ENCODE results near the gene KIAA0825. TPM values are rescaled to one million over a fixed set of nuclear protein-coding genes. Genes with fewer than 3 reads are reported as not detected.

KIAA0825 gene
- total and polyA plus RNA-seq, 4 donors, result 0.54 to 4.3 (median 3.7) TPM; not detected in 1

DNA sequence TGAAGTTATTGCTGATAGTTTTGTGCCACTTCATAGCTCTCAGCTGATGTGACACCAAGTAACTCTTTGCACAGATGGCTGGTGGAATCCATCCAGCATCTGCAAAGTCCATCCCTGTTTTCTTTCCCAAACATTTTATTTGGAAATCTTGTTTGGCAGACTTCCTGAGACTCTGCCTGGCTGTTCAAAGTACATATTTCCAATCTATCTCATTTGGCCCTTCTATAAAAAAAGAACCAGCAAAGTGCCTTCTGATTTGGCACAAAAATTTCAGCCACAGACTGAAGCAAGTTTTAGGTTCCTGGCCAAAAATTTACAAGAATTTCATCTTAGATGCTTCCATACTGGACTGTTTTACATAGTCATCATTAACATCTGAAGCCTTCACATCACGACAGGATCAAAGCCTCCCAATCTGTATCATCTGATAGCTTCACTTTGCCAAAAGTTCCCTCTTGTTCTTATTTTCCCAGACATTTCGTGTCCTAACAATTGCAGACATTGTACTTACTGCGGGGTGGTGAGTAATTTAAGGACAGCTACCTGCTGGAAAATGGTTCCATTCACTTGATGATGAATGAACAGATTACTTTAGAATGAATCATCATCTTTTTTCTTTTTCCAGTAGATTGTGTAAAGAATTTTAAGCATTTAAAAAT is 377.3 kb downstream of the KIAA0825 start:
- Histone ChIP-seq H3K27me3 (ENCODE audit: control insufficient read depth in 1 of 2, insufficient read depth in 2 of 2, low read length in 1 of 2) (no peaks in the 10 kb centered on the region), H3K27ac (ENCODE audit: low read depth in 1 of 2, low read length in 2 of 2) (no peak overlapping the region), H3K4me3 (ENCODE audit: low read length in 2 of 2) (no peak overlapping the region), H3K9me3 (ENCODE audit: control insufficient read depth, low read length) (no peaks in the 10 kb centered on the region), H3K4me1 (ENCODE audit: control insufficient read depth in 1 of 2, insufficient read depth in 2 of 2, low read length in 2 of 2) (no peaks in the 10 kb centered on the region), H3K36me3 (ENCODE audit: control insufficient read depth in 1 of 2, insufficient read depth in 2 of 2, low read length in 1 of 2) (no peaks in the 10 kb centered on the region)
- no peak for ATAC-seq (ENCODE audit: low FRiP score)
- no peak for DNase-seq
- intact Hi-C loops (cut with DNase I), result no loop called here
- WGBS, 2 donors, result 58 to 66% methylated on average over 3 of the region's 3 CpGs

DNA sequence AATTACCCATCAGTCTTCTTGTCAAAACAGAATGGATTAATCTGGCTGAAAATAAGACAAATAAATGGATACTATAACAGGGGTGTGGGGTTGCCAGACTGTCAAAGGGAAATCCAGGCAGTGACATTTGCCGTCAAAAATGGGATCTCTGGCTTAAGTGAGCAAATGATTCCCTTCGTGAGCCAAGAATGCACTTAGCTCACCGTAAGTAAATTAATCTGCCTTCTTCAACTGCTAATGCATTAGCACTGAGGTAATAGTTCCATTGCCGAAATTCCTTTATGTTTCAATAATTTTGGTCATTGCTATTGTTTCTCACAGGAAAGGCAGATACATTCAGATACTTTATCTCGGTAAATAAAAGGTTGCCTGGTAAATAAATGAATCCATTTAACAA is 377.8 kb downstream of the KIAA0825 start:
- H3K4me1 ChIP-seq (ENCODE audit: control insufficient read depth in 1 of 2, insufficient read depth in 2 of 2, low read length in 2 of 2), result no peaks in the 10 kb centered on the region
- WGBS, 2 donors, result 35 to 37% methylated on average over 5 of the region's 5 CpGs
- H3K36me3 ChIP-seq (ENCODE audit: control insufficient read depth in 1 of 2, insufficient read depth in 2 of 2, low read length in 1 of 2), result no peaks in the 10 kb centered on the region
- H3K27ac ChIP-seq (ENCODE audit: low read depth in 1 of 2, low read length in 2 of 2), result no peak overlapping the region
- intact Hi-C loops (cut with DNase I), result no loop called here
- DNase-seq (no peak), ATAC-seq (ENCODE audit: low FRiP score) (no peak)
- H3K4me3 ChIP-seq (ENCODE audit: low read length in 2 of 2), result no peak overlapping the region
- H3K9me3 ChIP-seq (ENCODE audit: control insufficient read depth, low read length), result no peaks in the 10 kb centered on the region
- H3K27me3 ChIP-seq (ENCODE audit: control insufficient read depth in 1 of 2, insufficient read depth in 2 of 2, low read length in 1 of 2), result no peaks in the 10 kb centered on the region

DNA sequence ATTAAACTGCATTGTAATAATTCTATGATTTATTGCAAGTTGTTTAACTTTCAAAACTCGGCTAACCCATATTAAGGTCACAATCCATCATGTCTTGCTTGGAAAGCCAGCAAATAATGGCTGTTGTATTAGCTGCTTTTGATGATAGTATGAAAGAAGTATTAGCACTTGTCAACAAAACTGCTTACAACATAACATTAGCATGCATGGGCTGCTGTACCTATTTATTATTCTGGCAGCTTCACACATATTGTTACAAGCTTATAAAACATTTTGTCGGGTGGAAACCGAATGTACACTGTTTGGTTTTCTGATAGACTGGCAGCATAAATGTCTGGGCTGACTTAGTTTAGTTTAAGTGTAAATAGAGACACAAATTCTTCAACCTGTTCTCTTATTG is 378.3 kb downstream of the KIAA0825 start:
- DNase-seq (no peak), ATAC-seq (ENCODE audit: low FRiP score) (no peak)
- intact Hi-C loops (cut with DNase I), result no loop called here
- H3K27ac ChIP-seq (ENCODE audit: low read depth in 1 of 2, low read length in 2 of 2), result no peak overlapping the region
- no peaks in the 10 kb centered on the region for H3K36me3 ChIP-seq (ENCODE audit: control insufficient read depth in 1 of 2, insufficient read depth in 2 of 2, low read length in 1 of 2)
- no peaks in the 10 kb centered on the region for H3K4me1 ChIP-seq (ENCODE audit: control insufficient read depth in 1 of 2, insufficient read depth in 2 of 2, low read length in 2 of 2)
- WGBS, 2 donors, result 11 to 20% methylated on average over 3 of the region's 3 CpGs
- H3K9me3 ChIP-seq (ENCODE audit: control insufficient read depth, low read length), result no peaks in the 10 kb centered on the region
- H3K4me3 ChIP-seq (ENCODE audit: low read length in 2 of 2), result no peak overlapping the region
- H3K27me3 ChIP-seq (ENCODE audit: control insufficient read depth in 1 of 2, insufficient read depth in 2 of 2, low read length in 1 of 2), result no peaks in the 10 kb centered on the region

DNA sequence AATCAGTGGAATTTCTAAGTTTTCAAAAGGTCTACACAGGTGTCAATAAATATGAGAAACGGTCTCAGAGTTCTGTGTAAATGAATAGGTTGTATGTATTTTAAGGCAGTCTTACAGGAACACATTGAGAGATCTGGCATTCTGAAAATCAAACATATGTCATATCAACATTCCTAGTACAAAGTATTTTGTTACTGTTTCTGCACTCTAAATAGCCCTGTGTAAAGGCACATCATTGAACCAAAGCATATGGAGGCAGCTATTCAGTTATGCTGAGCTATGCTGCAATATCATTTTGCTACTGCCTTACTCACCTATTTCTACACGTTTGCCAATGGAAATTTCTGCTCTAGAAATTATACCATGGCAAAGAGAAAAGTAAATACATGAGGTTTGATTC is 379.1 kb downstream of the KIAA0825 start:
- Histone ChIP-seq H3K36me3 (ENCODE audit: control insufficient read depth in 1 of 2, insufficient read depth in 2 of 2, low read length in 1 of 2) (no peaks in the 10 kb centered on the region), H3K4me3 (ENCODE audit: low read length in 2 of 2) (no peak overlapping the region), H3K4me1 (ENCODE audit: control insufficient read depth in 1 of 2, insufficient read depth in 2 of 2, low read length in 2 of 2) (no peaks in the 10 kb centered on the region), H3K27me3 (ENCODE audit: control insufficient read depth in 1 of 2, insufficient read depth in 2 of 2, low read length in 1 of 2) (no peaks in the 10 kb centered on the region), H3K27ac (ENCODE audit: low read depth in 1 of 2, low read length in 2 of 2) (no peak overlapping the region), H3K9me3 (ENCODE audit: control insufficient read depth, low read length) (peaks cover 3% of the 10 kb centered on the region)
- ATAC-seq (ENCODE audit: low FRiP score), result no peak
- DNase-seq, result no peak
- intact Hi-C loops (cut with DNase I), result no loop called here
- WGBS, 2 donors, result 40 to 47% methylated on average over 2 of the region's 2 CpGs

DNA sequence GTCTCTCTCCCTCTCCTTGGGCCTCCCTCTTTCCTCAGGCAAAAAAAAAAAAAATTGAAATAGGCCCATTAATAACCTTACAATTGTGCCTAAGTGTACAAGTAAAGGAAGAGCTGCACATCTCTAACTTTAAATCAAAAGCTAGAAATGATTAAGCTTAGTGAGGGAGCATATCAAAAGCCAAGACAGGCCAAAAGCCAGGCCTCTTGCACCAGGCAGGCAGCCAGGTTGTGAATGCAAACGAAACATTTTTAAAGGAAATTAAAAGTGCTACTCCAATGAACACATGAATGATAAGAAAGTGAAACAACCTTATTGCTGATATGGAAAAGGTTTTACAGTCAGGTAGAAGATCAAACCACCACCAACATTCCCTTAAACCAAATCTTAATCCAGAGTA is 383.4 kb downstream of the KIAA0825 start:
- Histone ChIP-seq H3K4me3 (ENCODE audit: low read length in 2 of 2) (no peak overlapping the region), H3K27ac (ENCODE audit: low read depth in 1 of 2, low read length in 2 of 2) (no peak overlapping the region), H3K9me3 (ENCODE audit: control insufficient read depth, low read length) (peaks cover 3% of the 10 kb centered on the region), H3K27me3 (ENCODE audit: control insufficient read depth in 1 of 2, insufficient read depth in 2 of 2, low read length in 1 of 2) (no peaks in the 10 kb centered on the region), H3K36me3 (ENCODE audit: control insufficient read depth in 1 of 2, insufficient read depth in 2 of 2, low read length in 1 of 2) (no peaks in the 10 kb centered on the region), H3K4me1 (ENCODE audit: control insufficient read depth in 1 of 2, insufficient read depth in 2 of 2, low read length in 2 of 2) (no peaks in the 10 kb centered on the region)
- ATAC-seq (ENCODE audit: low FRiP score) (no peak), DNase-seq (no peak)
- WGBS, 2 donors, result 41 to 52% methylated on average over 1 of the region's 1 CpG
- intact Hi-C loops (cut with DNase I), result no loop called here

DNA sequence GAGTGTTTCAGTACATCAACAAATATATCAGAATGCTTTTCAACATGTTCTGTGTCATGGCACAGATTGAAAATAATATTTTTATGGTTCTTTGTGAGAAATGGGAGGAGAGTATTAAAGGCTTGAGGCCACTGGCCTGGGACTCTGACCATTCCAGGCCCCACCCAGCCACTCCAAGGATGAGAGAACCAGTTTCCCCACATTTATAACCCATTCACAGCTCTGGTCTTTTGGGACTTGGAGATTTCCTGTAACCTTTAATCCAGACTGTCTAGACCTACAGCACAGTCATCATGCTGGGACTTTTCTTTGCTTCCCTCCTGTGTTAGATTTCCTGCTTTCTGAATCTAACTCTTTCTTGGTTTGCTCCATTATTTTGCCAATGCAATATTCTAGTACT is 389.6 kb downstream of the KIAA0825 start:
- no peak overlapping the region for H3K4me3 ChIP-seq (ENCODE audit: low read length in 2 of 2)
- no peaks in the 10 kb centered on the region for H3K9me3 ChIP-seq (ENCODE audit: control insufficient read depth, low read length)
- ATAC-seq (ENCODE audit: low FRiP score) (no peak), DNase-seq (no peak)
- intact Hi-C loops (cut with DNase I), result no loop called here
- no peaks in the 10 kb centered on the region for H3K27me3 ChIP-seq (ENCODE audit: control insufficient read depth in 1 of 2, insufficient read depth in 2 of 2, low read length in 1 of 2)
- no peaks in the 10 kb centered on the region for H3K36me3 ChIP-seq (ENCODE audit: control insufficient read depth in 1 of 2, insufficient read depth in 2 of 2, low read length in 1 of 2)
- no peaks in the 10 kb centered on the region for H3K4me1 ChIP-seq (ENCODE audit: control insufficient read depth in 1 of 2, insufficient read depth in 2 of 2, low read length in 2 of 2)
- H3K27ac ChIP-seq (ENCODE audit: low read depth in 1 of 2, low read length in 2 of 2), result no peak overlapping the region

DNA sequence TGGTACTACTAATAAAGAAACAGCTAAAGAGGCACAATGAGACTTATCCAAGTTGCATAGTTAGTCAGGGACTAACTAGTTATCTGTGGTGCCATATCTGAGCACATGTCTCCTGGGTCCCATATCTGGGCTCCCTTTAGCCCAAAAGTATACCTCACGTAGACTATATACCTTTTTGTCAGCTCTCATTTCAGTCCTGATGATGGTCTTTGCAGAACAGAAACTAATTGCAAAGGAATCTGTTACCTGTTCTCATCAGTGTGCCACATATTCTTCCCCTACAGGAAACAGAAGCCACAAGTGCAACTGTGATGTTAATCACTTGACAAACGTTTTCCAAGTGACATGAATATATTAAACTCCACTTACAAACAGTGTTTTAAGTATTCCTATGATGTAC is 395.2 kb downstream of the KIAA0825 start:
- Histone ChIP-seq H3K27ac (ENCODE audit: low read depth in 1 of 2, low read length in 2 of 2) (no peak overlapping the region), H3K4me3 (ENCODE audit: low read length in 2 of 2) (no peak overlapping the region), H3K27me3 (ENCODE audit: control insufficient read depth in 1 of 2, insufficient read depth in 2 of 2, low read length in 1 of 2) (no peaks in the 10 kb centered on the region), H3K9me3 (ENCODE audit: control insufficient read depth, low read length) (no peaks in the 10 kb centered on the region), H3K36me3 (ENCODE audit: control insufficient read depth in 1 of 2, insufficient read depth in 2 of 2, low read length in 1 of 2) (no peaks in the 10 kb centered on the region), H3K4me1 (ENCODE audit: control insufficient read depth in 1 of 2, insufficient read depth in 2 of 2, low read length in 2 of 2) (no peaks in the 10 kb centered on the region)
- ATAC-seq (ENCODE audit: low FRiP score) (no peak), DNase-seq (no peak)
- 47 to 54% methylated on average over 2 of the region's 2 CpGs for WGBS, 2 donors
- intact Hi-C loops (cut with DNase I), result no loop called here

DNA sequence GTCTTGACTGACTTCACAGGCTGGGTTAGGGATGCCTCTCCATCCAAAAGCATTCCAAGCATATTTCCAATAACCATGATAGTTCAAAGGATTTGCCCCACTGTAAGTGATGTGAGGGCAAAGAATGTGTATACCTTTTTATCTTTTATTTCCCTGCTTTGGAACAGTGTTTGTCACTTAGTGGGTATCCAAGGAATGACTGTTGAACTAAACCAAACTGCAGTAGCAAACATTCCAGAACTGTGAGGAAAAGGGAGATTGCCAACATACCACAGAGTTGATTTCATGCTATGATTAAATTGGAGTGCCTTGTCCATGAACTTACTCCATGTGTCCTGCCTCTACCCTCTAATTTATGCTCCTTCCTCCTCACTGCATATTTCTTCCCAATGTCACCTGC is 400.0 kb downstream of the KIAA0825 start:
- H3K4me3 ChIP-seq (ENCODE audit: low read length in 2 of 2), result no peak overlapping the region
- H3K27ac ChIP-seq (ENCODE audit: low read depth in 1 of 2, low read length in 2 of 2), result no peak overlapping the region
- intact Hi-C loops (cut with DNase I), result no loop called here
- H3K36me3 ChIP-seq (ENCODE audit: control insufficient read depth in 1 of 2, insufficient read depth in 2 of 2, low read length in 1 of 2), result no peaks in the 10 kb centered on the region
- H3K9me3 ChIP-seq (ENCODE audit: control insufficient read depth, low read length), result peaks cover 2% of the 10 kb centered on the region
- no peaks in the 10 kb centered on the region for H3K4me1 ChIP-seq (ENCODE audit: control insufficient read depth in 1 of 2, insufficient read depth in 2 of 2, low read length in 2 of 2)
- H3K27me3 ChIP-seq (ENCODE audit: control insufficient read depth in 1 of 2, insufficient read depth in 2 of 2, low read length in 1 of 2), result no peaks in the 10 kb centered on the region
- DNase-seq (no peak), ATAC-seq (ENCODE audit: low FRiP score) (no peak)

DNA sequence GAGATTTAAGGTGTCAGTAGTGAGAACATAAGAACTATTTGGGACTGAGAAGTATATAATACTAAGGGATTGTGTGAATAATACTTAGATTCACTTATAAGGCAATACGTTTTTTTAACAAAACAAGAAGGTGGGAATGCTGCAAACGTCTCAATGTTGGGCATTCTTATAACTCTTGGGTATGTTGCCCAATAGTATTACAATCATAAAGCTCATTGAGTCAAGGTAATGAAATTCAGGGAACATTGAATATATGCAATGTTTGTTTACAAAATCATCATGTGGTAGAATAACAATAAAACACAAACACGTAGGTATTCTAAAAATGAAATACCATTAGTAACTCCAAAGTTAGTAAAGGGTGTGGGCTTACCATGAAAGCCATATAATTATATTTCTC is 400.7 kb downstream of the KIAA0825 start:
- 83% methylated on average over 3 of the region's 3 CpGs for WGBS, 2 donors
- H3K9me3 ChIP-seq (ENCODE audit: control insufficient read depth, low read length), result peaks cover 2% of the 10 kb centered on the region
- no peaks in the 10 kb centered on the region for H3K36me3 ChIP-seq (ENCODE audit: control insufficient read depth in 1 of 2, insufficient read depth in 2 of 2, low read length in 1 of 2)
- no peak for DNase-seq
- ATAC-seq (ENCODE audit: low FRiP score), result no peak
- H3K4me3 ChIP-seq (ENCODE audit: low read length in 2 of 2), result no peak overlapping the region
- H3K4me1 ChIP-seq (ENCODE audit: control insufficient read depth in 1 of 2, insufficient read depth in 2 of 2, low read length in 2 of 2), result no peaks in the 10 kb centered on the region
- H3K27me3 ChIP-seq (ENCODE audit: control insufficient read depth in 1 of 2, insufficient read depth in 2 of 2, low read length in 1 of 2), result no peaks in the 10 kb centered on the region
- intact Hi-C loops (cut with DNase I), result no loop called here
- H3K27ac ChIP-seq (ENCODE audit: low read depth in 1 of 2, low read length in 2 of 2), result no peak overlapping the region
